ENCODE data around the gene GMDS. TPM values are rescaled to one million over a fixed set of nuclear protein-coding genes. Genes with fewer than 3 reads are reported as not detected.

Gene GMDS
- total RNA-seq, 1 donor from 2014 or later: 6.2 TPM

- peak; percentile 26 to 66 for DNase-seq (ENCODE audit: low read depth in 2 of 2)
Observed at GRCh38 chr6:1904466-1904799, 341.0 kb downstream of the GMDS start.

GRCh38 chr6:1903780-1904465 is 341.5 kb downstream of the GMDS start:
- DNase-seq (ENCODE audit: low read depth in 2 of 2): peak in 1 of 2 donors; percentile 20

- peak in 1 of 2 donors; percentile 5 for DNase-seq (ENCODE audit: low read depth in 2 of 2)
Observed at GRCh38 chr6:1901556-1901955, 343.8 kb downstream of the GMDS start.

- no peak for DNase-seq (ENCODE audit: low read depth in 2 of 2)
Observed at GRCh38 chr6:1896897-1897296, 348.5 kb downstream of the GMDS start.

- peak in 1 of 2 donors; percentile 32 for DNase-seq (ENCODE audit: low read depth in 2 of 2)
Observed at GRCh38 chr6:1895721-1896120, 349.7 kb downstream of the GMDS start.

GRCh38 chr6:1894954-1895353 is 350.5 kb downstream of the GMDS start:
- DNase-seq (ENCODE audit: low read depth in 2 of 2): no peak

GRCh38 chr6:1893470-1894130 is 351.8 kb downstream of the GMDS start:
- DNase-seq (ENCODE audit: low read depth in 2 of 2): peak in 1 of 2 donors; percentile 6

GRCh38 chr6:1892716-1893115 is 352.7 kb downstream of the GMDS start:
- no peak for DNase-seq (ENCODE audit: low read depth in 2 of 2)

GRCh38 chr6:1890987-1891386 is 354.4 kb downstream of the GMDS start:
- DNase-seq (ENCODE audit: low read depth in 2 of 2): no peak

- DNase-seq (ENCODE audit: low read depth in 2 of 2): no peak
Observed at GRCh38 chr6:1890071-1890470, 355.3 kb downstream of the GMDS start.

GRCh38 chr6:1885576-1886011 is 359.8 kb downstream of the GMDS start:
- DNase-seq (ENCODE audit: low read depth in 2 of 2): no peak

- no peak for DNase-seq (ENCODE audit: low read depth in 2 of 2)
Observed at GRCh38 chr6:1884313-1884712, 361.1 kb downstream of the GMDS start.

GRCh38 chr6:1878330-1878729 is 367.1 kb downstream of the GMDS start:
- DNase-seq (ENCODE audit: low read depth in 2 of 2): no peak

- no peak for DNase-seq (ENCODE audit: low read depth in 2 of 2)
Observed at GRCh38 chr6:1873781-1874180, 371.6 kb downstream of the GMDS start.

GRCh38 chr6:1872649-1873131 is 372.7 kb downstream of the GMDS start:
- DNase-seq (ENCODE audit: low read depth in 2 of 2): peak; percentile 2 to 43

GRCh38 chr6:1871724-1872315 is 373.6 kb downstream of the GMDS start:
- DNase-seq (ENCODE audit: low read depth in 2 of 2): peak in 1 of 2 donors; percentile 10

GRCh38 chr6:1870932-1871331 is 374.5 kb downstream of the GMDS start:
- no peak for DNase-seq (ENCODE audit: low read depth in 2 of 2)

- DNase-seq (ENCODE audit: low read depth in 2 of 2): no peak
Observed at GRCh38 chr6:1870251-1870650, 375.2 kb downstream of the GMDS start.

- DNase-seq (ENCODE audit: low read depth in 2 of 2): no peak
Observed at GRCh38 chr6:1869769-1870168, 375.6 kb downstream of the GMDS start.

GRCh38 chr6:1869308-1869707 is 376.1 kb downstream of the GMDS start:
- no peak for DNase-seq (ENCODE audit: low read depth in 2 of 2)

- DNase-seq (ENCODE audit: low read depth in 2 of 2): no peak
Observed at GRCh38 chr6:1868561-1869261, 376.7 kb downstream of the GMDS start.

- no peak for DNase-seq (ENCODE audit: low read depth in 2 of 2)
Observed at GRCh38 chr6:1867197-1867596, 378.2 kb downstream of the GMDS start.

Measured in dermis microvascular lymphatic vessel endothelial cell (primary cell).